ENCODE data around the gene TMEM170B. TPM values are rescaled to one million over a fixed set of nuclear protein-coding genes. Genes with fewer than 3 reads are reported as not detected.
A peak's percentile ranks its signal among the peaks of the same experiment; 100 is the strongest.

The TMEM170B gene
- total and polyA plus RNA-seq, 2 experiments from 2014 or later = 0.14 to 0.54 TPM

DNA sequence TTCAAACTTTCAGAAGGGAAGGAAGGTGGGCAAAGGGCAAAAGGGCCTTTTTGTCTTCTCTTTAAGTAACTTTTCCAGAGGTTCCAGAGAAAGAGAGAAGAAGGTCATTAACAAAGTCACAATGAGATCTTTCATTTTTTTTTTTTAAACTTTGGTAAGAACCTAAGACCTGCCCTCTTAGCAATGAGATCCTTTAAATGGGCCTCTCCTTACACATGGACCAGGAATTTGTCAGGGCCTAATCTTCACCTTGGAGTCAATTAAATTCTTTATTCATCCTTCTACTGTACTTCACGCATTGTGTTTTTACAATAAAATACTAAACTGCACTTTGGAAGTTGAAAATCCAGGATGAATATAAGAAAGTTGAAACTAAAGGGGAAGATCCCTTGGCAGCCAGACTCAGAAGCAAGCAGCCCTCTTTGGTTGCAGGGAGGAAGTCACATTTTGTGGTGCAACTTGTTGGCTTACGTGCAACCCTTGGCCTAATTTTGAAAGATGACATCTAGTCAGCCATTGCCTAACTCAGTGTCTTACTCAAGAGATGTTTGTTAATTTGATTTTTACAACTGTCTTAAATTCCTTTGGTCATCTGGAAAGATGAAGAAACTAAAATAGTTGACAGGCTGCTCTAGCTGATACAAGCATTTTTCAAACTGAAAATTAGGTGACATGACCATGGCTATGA is 11.9 kb upstream of the TMEM170B start:
- H3K9ac ChIP-seq = no peak overlapping the region
- H4K20me1 ChIP-seq (ENCODE audit: insufficient read depth) = no peaks in the 10 kb centered on the region
- H2AFZ ChIP-seq = no peak overlapping the region
- WGBS, 2 experiments (ENCODE audit: low coverage in 1 of 2, low lambda C conversion rate in 2 of 2, missing lambda C conversion rate in 2 of 2) = 18 to 23% methylated on average over 2 of the region's 2 CpGs
- TF ChIP-seq EZH2phosphoT487 (IDR thresholded peaks at IDR 0.05; ENCODE audit: insufficient read depth, low read depth) (no peak), EZH2 (IDR thresholded peaks at IDR 0.05; ENCODE audit: insufficient read depth, poor library complexity, severe bottlenecking) (no peak)
- peaks cover 13% of the 10 kb centered on the region for H3F3A ChIP-seq (ENCODE audit: insufficient read depth)
- H3K79me2 ChIP-seq (ENCODE audit: insufficient read depth) = no peaks in the 10 kb centered on the region
- in situ Hi-C loops (cut with MboI) = no loop called here
- peak overlapping the region; percentile 60 for H3K27ac ChIP-seq
- no peaks in the 10 kb centered on the region for H3K27me3 ChIP-seq (replicated peaks; ENCODE audit: insufficient read depth)
- H3K9me2 ChIP-seq (ENCODE audit: insufficient read depth) = no peaks in the 10 kb centered on the region
- peaks cover 9% of the 10 kb centered on the region for H3K4me1 ChIP-seq (ENCODE audit: insufficient read depth)
- H3K9me3 ChIP-seq (ENCODE audit: low read depth) = no peaks in the 10 kb centered on the region
- H3K4me2 ChIP-seq (ENCODE audit: unreplicated experiment) = no peak overlapping the region
- no peaks in the 10 kb centered on the region for H3K36me3 ChIP-seq (ENCODE audit: low read depth)
- H3K4me3 ChIP-seq = no peak overlapping the region; the same call in 1 of the 2 replicates
- peak; percentile 87 for DNase-seq

DNA sequence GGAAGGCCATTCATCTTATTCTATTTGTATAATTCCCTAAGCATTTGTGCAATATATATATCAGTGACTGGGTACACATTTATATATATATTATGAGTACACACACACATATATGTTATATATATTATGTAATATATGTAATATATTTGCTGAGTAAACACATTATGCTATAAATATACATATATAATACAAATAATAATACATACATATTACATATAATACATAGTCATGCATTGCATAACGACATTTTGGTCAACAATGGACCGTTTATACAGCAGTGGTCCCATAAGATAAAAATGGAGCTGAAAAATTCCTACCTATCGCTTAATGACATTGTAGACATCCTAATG is 11.4 kb upstream of the TMEM170B start:
- Histone ChIP-seq H3K9me3 (ENCODE audit: low read depth) (no peaks in the 10 kb centered on the region), H3K9me2 (ENCODE audit: insufficient read depth) (no peaks in the 10 kb centered on the region), H3K4me3 (no peak overlapping the region), H3K9ac (no peak overlapping the region), H3K27ac (no peak overlapping the region), H3K27me3 (replicated peaks; ENCODE audit: insufficient read depth) (no peaks in the 10 kb centered on the region), H4K20me1 (ENCODE audit: insufficient read depth) (no peaks in the 10 kb centered on the region), H3F3A (ENCODE audit: insufficient read depth) (peaks cover 13% of the 10 kb centered on the region), H2AFZ (no peak overlapping the region), H3K4me2 (ENCODE audit: unreplicated experiment) (no peak overlapping the region), H3K4me1 (ENCODE audit: insufficient read depth) (peaks cover 9% of the 10 kb centered on the region), H3K36me3 (ENCODE audit: low read depth) (no peaks in the 10 kb centered on the region), H3K79me2 (ENCODE audit: insufficient read depth) (no peaks in the 10 kb centered on the region)
- 84 to 89% methylated on average over 3 of the region's 3 CpGs for WGBS, 2 experiments (ENCODE audit: low coverage in 1 of 2, low lambda C conversion rate in 2 of 2, missing lambda C conversion rate in 2 of 2)
- DNase-seq = no peak
- TF ChIP-seq EZH2 (IDR thresholded peaks at IDR 0.05; ENCODE audit: insufficient read depth, poor library complexity, severe bottlenecking) (no peak), EZH2phosphoT487 (IDR thresholded peaks at IDR 0.05; ENCODE audit: insufficient read depth, low read depth) (no peak)
- in situ Hi-C loops (cut with MboI) = no loop called here

DNA sequence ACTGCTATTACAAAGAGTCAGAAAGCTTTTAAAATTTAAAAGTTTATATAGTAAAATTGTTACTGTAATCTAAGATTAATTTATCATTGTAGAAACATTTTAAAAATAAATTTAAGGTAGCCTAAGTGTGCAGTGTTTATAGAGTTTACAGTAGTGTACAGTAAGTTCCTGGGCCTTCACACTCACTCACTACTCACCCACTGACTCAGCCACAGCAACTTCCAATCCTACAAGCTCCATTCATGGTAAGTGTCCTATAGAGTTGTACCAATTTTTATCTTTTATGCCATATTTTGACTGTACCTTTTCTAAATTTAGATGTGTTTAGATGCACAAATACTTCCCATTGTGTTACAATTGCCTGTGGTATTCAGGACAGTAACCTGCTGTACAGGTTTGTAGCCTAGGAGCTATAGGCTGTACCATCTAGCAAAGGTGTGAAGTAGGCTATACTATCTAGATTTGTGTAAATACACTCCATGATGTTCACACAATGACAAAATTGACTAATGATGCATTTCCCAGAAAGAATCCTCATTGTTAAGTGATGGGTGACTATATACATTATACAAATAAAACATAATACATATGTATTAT is 10.2 kb upstream of the TMEM170B start:
- no peaks in the 10 kb centered on the region for H3K79me2 ChIP-seq (ENCODE audit: insufficient read depth)
- H3K4me1 ChIP-seq (ENCODE audit: insufficient read depth) = peaks cover 9% of the 10 kb centered on the region
- no peak overlapping the region for H2AFZ ChIP-seq
- H3K9ac ChIP-seq = no peak overlapping the region
- peak; percentile 41 for DNase-seq
- H3K27ac ChIP-seq = no peak overlapping the region
- no peaks in the 10 kb centered on the region for H3K36me3 ChIP-seq (ENCODE audit: low read depth)
- in situ Hi-C loops (cut with MboI) = no loop called here
- TF ChIP-seq EZH2 (IDR thresholded peaks at IDR 0.05; ENCODE audit: insufficient read depth, poor library complexity, severe bottlenecking) (no peak), EZH2phosphoT487 (IDR thresholded peaks at IDR 0.05; ENCODE audit: insufficient read depth, low read depth) (no peak)
- no peak overlapping the region for H3K4me2 ChIP-seq (ENCODE audit: unreplicated experiment)
- H4K20me1 ChIP-seq (ENCODE audit: insufficient read depth) = no peaks in the 10 kb centered on the region
- H3K4me3 ChIP-seq = no peak overlapping the region
- H3F3A ChIP-seq (ENCODE audit: insufficient read depth) = peaks cover 13% of the 10 kb centered on the region
- H3K9me3 ChIP-seq (ENCODE audit: low read depth) = no peaks in the 10 kb centered on the region
- no peaks in the 10 kb centered on the region for H3K27me3 ChIP-seq (replicated peaks; ENCODE audit: insufficient read depth)
- H3K9me2 ChIP-seq (ENCODE audit: insufficient read depth) = no peaks in the 10 kb centered on the region

- Histone ChIP-seq H3K27ac (no peak overlapping the region), H3K4me2 (ENCODE audit: unreplicated experiment) (no peak overlapping the region), H3K36me3 (ENCODE audit: low read depth) (no peaks in the 10 kb centered on the region), H3F3A (ENCODE audit: insufficient read depth) (peaks cover 13% of the 10 kb centered on the region), H3K4me3 (no peak overlapping the region), H3K9me2 (ENCODE audit: insufficient read depth) (no peaks in the 10 kb centered on the region), H3K9me3 (ENCODE audit: low read depth) (no peaks in the 10 kb centered on the region), H3K9ac (no peak overlapping the region), H2AFZ (no peak overlapping the region), H3K79me2 (ENCODE audit: insufficient read depth) (no peaks in the 10 kb centered on the region), H4K20me1 (ENCODE audit: insufficient read depth) (no peaks in the 10 kb centered on the region), H3K4me1 (ENCODE audit: insufficient read depth) (peaks cover 9% of the 10 kb centered on the region), H3K27me3 (replicated peaks; ENCODE audit: insufficient read depth) (no peaks in the 10 kb centered on the region)
- no peak for TF ChIP-seq EZH2phosphoT487 (IDR thresholded peaks at IDR 0.05; ENCODE audit: insufficient read depth, low read depth)
- TF ChIP-seq EZH2 (IDR thresholded peaks at IDR 0.05; ENCODE audit: insufficient read depth, poor library complexity, severe bottlenecking) = no peak
- DNase-seq = no peak
- in situ Hi-C loops (cut with MboI) = no loop called here
- 52 to 57% methylated on average over 2 of the region's 2 CpGs for WGBS, 2 experiments (ENCODE audit: low coverage in 1 of 2, low lambda C conversion rate in 2 of 2, missing lambda C conversion rate in 2 of 2)
These were observed 8.6 kb upstream of the TMEM170B start for GRCh38 chr6:11528996-11529395.
